Skeletal muscle satellite cell (primary cell): ENCODE results near the gene RHOBTB1.
"Not testable (repeated sequence)": the region's sequence is repeated elsewhere in the genome, so short reads cannot be mapped to it uniquely, and the experiment has no call there.

Source experiments
- H3K27me3 ChIP-seq: 2 replicates; pipeline ENCODE4 v1.7.0; 2013; ENCODE audit warnings: low read length; ENCODE audit not compliant: control insufficient read depth, insufficient read depth
- H3K36me3 ChIP-seq: 2 replicates; pipeline ENCODE4 v1.7.0; 2013; ENCODE audit warnings: mild to moderate bottlenecking, control low read depth, low read length; ENCODE audit not compliant: insufficient read depth
- H3K4me1 ChIP-seq: 2 replicates; pipeline ENCODE4 v1.7.0; 2013; ENCODE audit warnings: low read length; ENCODE audit not compliant: control insufficient read depth, insufficient read depth
- H3K4me2 ChIP-seq: 2 replicates; pipeline ENCODE4 v1.7.0; 2013; ENCODE audit warnings: mild to moderate bottlenecking, low read length
- H3K4me3 ChIP-seq: 2 replicates; pipeline ENCODE4 v1.7.0; 2013; ENCODE audit warnings: low read length
- H3K9ac ChIP-seq: 2 replicates; pipeline ENCODE4 v1.7.0; 2013; ENCODE audit warnings: mild to moderate bottlenecking, low read depth, low read length, moderate library complexity
- H3K9me3 ChIP-seq: replicated peaks from 2 replicates; pipeline ENCODE4 v1.7.0; 2013; ENCODE audit warnings: mild to moderate bottlenecking, control low read depth, low read length

The RHOBTB1 gene

GRCh38 chr10:60853107-60853506, 90.9 kb downstream of the RHOBTB1 start:
- no peak overlapping the region for H3K4me2 ChIP-seq
- H3K4me3 ChIP-seq, result no peak overlapping the region
- H3K9me3 ChIP-seq, result no peaks in the 10 kb centered on the region
- no peaks in the 10 kb centered on the region for H3K27me3 ChIP-seq
- no peak overlapping the region for H3K9ac ChIP-seq
- no peaks in the 10 kb centered on the region for H3K36me3 ChIP-seq
- H3K4me1 ChIP-seq, result peaks cover 3% of the 10 kb centered on the region

DNA sequence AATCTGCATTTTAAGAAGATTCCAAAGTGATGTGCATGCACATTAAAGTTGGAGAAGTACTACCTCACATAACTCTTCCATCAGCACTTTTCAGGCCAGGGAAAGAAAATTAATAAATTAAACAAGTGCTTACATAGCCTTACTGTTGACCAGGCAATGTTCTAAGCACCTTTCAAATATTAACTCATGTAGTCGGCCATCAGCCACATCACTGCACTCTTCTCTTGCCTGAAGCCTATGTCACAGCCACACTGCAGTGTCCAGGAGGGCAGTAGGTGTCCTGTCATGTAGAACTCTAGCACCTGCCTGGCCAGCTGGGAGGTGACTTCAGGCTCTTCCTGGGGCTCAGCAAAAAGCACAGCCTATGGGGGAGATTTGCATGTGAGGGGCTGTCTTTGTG, 94.2 kb downstream of the RHOBTB1 start:
- Histone ChIP-seq H3K9me3 (no peaks in the 10 kb centered on the region), H3K9ac (no peak overlapping the region), H3K36me3 (no peaks in the 10 kb centered on the region), H3K4me1 (peaks cover 16% of the 10 kb centered on the region), H3K27me3 (no peaks in the 10 kb centered on the region), H3K4me2 (no peak overlapping the region), H3K4me3 (no peak overlapping the region)

GRCh38 chr10:60849217-60849616, 94.8 kb downstream of the RHOBTB1 start:
- no peak overlapping the region for H3K4me3 ChIP-seq
- H3K9me3 ChIP-seq, result no peaks in the 10 kb centered on the region
- no peaks in the 10 kb centered on the region for H3K27me3 ChIP-seq
- H3K9ac ChIP-seq, result no peak overlapping the region
- H3K36me3 ChIP-seq, result no peaks in the 10 kb centered on the region
- H3K4me2 ChIP-seq, result no peak overlapping the region
- H3K4me1 ChIP-seq, result peaks cover 16% of the 10 kb centered on the region

- H3K36me3 ChIP-seq, result no peaks in the 10 kb centered on the region
- no peak overlapping the region for H3K9ac ChIP-seq
- H3K4me2 ChIP-seq, result no peak overlapping the region
- no peaks in the 10 kb centered on the region for H3K27me3 ChIP-seq
- no peak overlapping the region for H3K4me3 ChIP-seq
- H3K4me1 ChIP-seq, result peaks cover 16% of the 10 kb centered on the region
- H3K9me3 ChIP-seq, result no peaks in the 10 kb centered on the region
Measured at GRCh38 chr10:60848680-60849079, 95.3 kb downstream of the RHOBTB1 start.

DNA sequence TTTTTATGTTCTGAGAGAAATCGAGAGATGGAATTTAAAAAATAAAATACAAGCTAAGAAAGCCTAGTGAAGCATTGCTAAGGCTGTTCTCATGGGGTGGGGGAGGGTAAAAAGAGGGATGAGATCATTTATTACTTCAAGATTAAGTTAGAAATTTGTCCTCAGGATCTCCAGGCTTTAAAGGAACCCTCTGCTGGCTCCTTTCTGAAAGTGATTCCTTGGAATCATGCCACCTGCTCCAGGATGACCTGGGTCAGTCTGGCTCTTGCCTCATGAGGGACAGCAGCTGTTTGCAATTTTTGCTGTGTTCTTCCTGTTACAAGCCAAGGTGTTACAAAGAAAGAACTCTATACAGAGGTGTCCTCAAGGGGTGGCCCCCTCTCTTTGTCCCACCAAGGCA, 95.9 kb downstream of the RHOBTB1 start:
- Histone ChIP-seq H3K9me3 (no peaks in the 10 kb centered on the region), H3K9ac (no peak overlapping the region)

DNA sequence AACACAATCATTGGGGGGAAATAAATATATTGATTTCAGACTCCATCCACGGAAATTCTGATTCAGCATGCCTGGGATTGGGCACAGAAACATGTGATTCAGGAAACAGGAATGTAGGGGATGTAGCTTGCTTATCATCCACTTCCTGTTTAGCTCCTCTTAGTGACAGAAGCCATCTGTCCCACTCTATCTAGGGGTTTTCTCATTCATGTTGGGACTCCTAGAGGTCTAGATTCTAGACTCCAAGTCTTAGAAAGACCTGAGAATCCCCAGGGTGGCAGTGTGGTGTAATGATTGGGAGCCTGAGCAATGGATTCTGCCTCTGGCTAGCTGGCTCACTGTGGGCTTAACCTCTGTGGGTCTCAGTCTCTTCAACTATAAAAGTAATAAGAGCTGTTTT, 97.8 kb downstream of the RHOBTB1 start:
- H3K9me3 ChIP-seq, result no peaks in the 10 kb centered on the region
- H3K4me3 ChIP-seq, result no peak overlapping the region
- H3K27me3 ChIP-seq, result no peaks in the 10 kb centered on the region
- no peak overlapping the region for H3K4me2 ChIP-seq
- H3K4me1 ChIP-seq, result peaks cover 16% of the 10 kb centered on the region
- no peaks in the 10 kb centered on the region for H3K36me3 ChIP-seq
- H3K9ac ChIP-seq, result no peak overlapping the region

More for the DNA sequence above, 95.9 kb downstream of the RHOBTB1 start:
- Histone ChIP-seq H3K27me3 (no peaks in the 10 kb centered on the region), H3K4me3 (no peak overlapping the region), H3K4me1 (peaks cover 16% of the 10 kb centered on the region), H3K36me3 (no peaks in the 10 kb centered on the region), H3K4me2 (no peak overlapping the region)

GRCh38 chr10:60845038-60845437, 98.9 kb downstream of the RHOBTB1 start:
- Histone ChIP-seq H3K9me3 (no peaks in the 10 kb centered on the region), H3K4me3 (no peak overlapping the region), H3K4me1 (peaks cover 16% of the 10 kb centered on the region), H3K4me2 (no peak overlapping the region), H3K27me3 (no peaks in the 10 kb centered on the region), H3K36me3 (no peaks in the 10 kb centered on the region), H3K9ac (no peak overlapping the region)

DNA sequence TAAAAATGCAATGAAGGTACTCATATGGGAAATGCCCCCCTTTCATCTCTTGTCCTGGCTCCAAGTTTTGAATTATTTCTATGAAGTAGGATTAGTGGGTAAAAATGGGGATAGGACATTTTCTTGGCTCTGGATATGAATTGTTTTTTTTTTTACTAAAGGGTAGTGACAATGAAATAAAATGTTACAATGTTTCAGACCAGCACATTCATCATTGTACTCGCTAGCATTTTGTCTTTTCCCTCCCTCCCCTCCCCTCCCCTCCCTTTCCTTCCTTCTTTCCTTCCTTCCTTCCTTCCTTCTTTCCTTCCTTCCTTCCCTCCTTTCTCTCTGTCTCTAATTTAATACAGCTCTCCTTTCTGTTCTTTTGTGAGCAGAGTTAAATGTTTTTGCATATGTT, 101.3 kb downstream of the RHOBTB1 start:
- no peaks in the 10 kb centered on the region for H3K9me3 ChIP-seq
- no peak overlapping the region for H3K9ac ChIP-seq
- no peak overlapping the region for H3K4me3 ChIP-seq
- no peaks in the 10 kb centered on the region for H3K27me3 ChIP-seq
- no peak overlapping the region for H3K4me2 ChIP-seq
- no peaks in the 10 kb centered on the region for H3K36me3 ChIP-seq
- peaks cover 9% of the 10 kb centered on the region for H3K4me1 ChIP-seq

DNA sequence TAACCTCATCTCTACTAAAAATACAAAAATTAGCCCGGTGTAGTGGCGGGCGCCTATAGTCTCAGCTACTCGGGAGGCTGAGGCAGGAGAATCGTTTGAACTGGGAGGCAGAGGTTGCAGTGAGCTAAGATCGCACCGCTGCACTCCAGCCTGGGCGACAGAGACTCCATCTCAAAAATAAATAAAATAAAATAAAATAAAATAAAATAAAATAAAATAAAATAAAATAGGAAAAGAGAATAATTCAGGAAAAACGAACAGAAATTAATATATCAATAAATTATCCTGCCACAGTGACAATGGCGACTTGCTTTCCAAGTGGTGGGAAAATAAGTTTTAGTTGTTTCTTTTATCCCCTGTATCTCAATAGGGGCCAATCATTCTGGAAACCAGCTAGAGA, 102.8 kb downstream of the RHOBTB1 start:
- H3K4me1 ChIP-seq, H3K9me3 ChIP-seq, H3K4me3 ChIP-seq, H3K27me3 ChIP-seq, H3K9ac ChIP-seq, H3K4me2 ChIP-seq, H3K36me3 ChIP-seq: not testable (repeated sequence)

DNA sequence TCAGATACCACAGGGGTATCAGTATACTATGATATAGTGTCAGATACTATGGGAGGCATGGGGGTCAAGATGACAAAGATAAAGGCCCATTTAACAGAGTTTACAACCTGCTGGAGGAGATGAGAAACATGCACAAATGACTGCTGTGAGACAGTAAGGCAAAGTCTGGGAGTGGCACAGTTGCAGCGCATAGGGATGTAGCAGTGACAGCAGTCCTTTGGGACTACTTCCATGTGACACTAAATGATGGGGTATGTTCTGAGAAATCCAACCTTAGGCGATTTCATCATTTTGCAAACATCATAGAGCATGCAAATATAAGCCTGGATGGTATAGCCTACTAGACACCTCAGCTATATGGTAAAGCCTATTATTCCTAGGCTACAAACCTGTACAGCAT, 108.9 kb downstream of the RHOBTB1 start:
- H3K4me1 ChIP-seq, result no peaks in the 10 kb centered on the region
- H3K9ac ChIP-seq, result no peak overlapping the region
- H3K9me3 ChIP-seq, result no peaks in the 10 kb centered on the region
- H3K4me3 ChIP-seq, result no peak overlapping the region
- no peaks in the 10 kb centered on the region for H3K27me3 ChIP-seq
- no peak overlapping the region for H3K4me2 ChIP-seq
- no peaks in the 10 kb centered on the region for H3K36me3 ChIP-seq

DNA sequence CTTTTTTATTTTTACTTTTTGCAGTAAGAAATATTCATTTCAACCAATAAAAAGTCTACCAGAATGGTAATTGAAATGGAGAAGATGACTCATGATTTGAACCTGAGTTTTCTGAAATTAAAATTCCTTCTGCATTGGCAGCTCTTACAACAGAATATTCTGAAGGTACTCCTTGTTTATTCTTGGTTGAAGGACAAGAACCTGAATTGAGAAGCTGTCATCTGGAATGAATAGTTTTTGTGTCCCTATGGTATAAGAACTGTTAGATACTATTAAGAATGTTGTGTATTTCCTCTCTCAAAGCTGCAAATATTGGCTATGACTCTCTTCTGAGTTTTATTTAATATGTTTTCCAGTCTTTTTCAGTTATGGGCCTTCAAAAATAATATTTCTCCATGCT, 109.6 kb downstream of the RHOBTB1 start:
- Histone ChIP-seq H3K4me1 (no peaks in the 10 kb centered on the region), H3K9me3 (no peaks in the 10 kb centered on the region), H3K4me2 (no peak overlapping the region), H3K9ac (no peak overlapping the region), H3K27me3 (no peaks in the 10 kb centered on the region), H3K36me3 (no peaks in the 10 kb centered on the region), H3K4me3 (no peak overlapping the region)

DNA sequence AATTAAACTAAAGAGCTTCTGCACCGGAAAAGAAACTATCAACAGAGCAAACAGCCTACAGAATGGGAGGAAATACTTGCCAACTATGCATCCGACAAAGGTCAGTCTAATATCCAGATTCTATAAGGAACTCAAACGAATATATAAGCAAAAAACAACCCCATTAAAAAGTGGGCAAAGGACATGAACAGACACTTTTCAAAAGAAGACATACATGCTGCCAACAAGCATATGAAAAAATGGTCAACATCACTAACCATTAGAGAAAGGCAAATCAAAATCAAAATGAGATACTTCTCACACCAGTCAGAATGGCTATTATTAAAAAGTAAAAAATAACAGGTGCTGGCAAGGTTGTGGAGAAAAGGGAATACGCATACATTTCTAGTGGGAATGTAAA, 111.8 kb downstream of the RHOBTB1 start:
- H3K4me3 ChIP-seq, H3K27me3 ChIP-seq, H3K9ac ChIP-seq, H3K36me3 ChIP-seq, H3K4me2 ChIP-seq, H3K9me3 ChIP-seq: not testable (repeated sequence)
- peaks cover 14% of the 10 kb centered on the region for H3K4me1 ChIP-seq
